K562 (cell line): ENCODE measurements around the gene UPK2. TPM values are rescaled to one million over a fixed set of nuclear protein-coding genes. Genes with fewer than 3 reads are reported as not detected.

Experiments used
- ATAC-seq: fragments of 200-7000 bp; cut with Tn5 transposase; 3 replicates; pipeline ENCODE4 v1.9.1; 2020; ENCODE audit warnings: moderate library complexity
- BruUV-seq: library from RNA; stranded (reverse); fragments of 400-500 nt; replicated peaks from 2 replicates; lab custom pipeline; 2021; lab: Mats Ljungman, UMichigan
- CTCF ChIA-PET: fragments of 300-600 bp; formaldehyde crosslinking; extraction: SDS; loops from one replicate; lab custom pipeline; 2021; ENCODE audit warnings: low intra/inter-chr PET ratio; lab: Yijun Ruan, JAX
- POLR2A ChIA-PET: fragments of 300-600, 350-650 bp; sonication (Branson Sonifier 250); formaldehyde crosslinking; extraction: SDS; loops from one replicate; lab custom pipeline; 2021; ENCODE audit warnings: antibody characterized with exemption, inconsistent platforms; lab: Yijun Ruan, JAX
- DNase-seq, 4 experiments: peaks; one replicate each; pipeline versions ENCODE4 v3.0.0 to v3.0.0-alpha.2; 2011 to 2018; ENCODE audit warnings: low spot score in 3 of 4, mixed read lengths in 3 of 4; ENCODE audit errors: extremely low read depth in 1 of 4
- FAIRE-seq: peaks from 2 replicates; lab custom pipeline; 2011; peaks lifted over from hg19 to GRCh38; lab: Jason Lieb, UNC
- H2AFZ ChIP-seq: 2 replicates; pipeline ENCODE4 v1.6.0; 2011; ENCODE audit warnings: low read depth, low read length, control low read depth, inconsistent platforms
- H3K27ac ChIP-seq: fragments of 200-600 bp; 3 replicates; pipeline ENCODE4 v1.8.0; 2011; ENCODE audit warnings: low read depth, mild to moderate bottlenecking, control low read depth, inconsistent platforms, low read length, moderate library complexity, mixed read lengths; ENCODE audit errors: extremely low read depth
- H3K27me3 ChIP-seq, 2 experiments: fragments of 300-600 bp in 1 of 2; 2 replicates in 1 of 2; 3 replicates in 1 of 2; pipeline versions ENCODE4 v1.6.0 to v1.8.0; 2011; ENCODE audit warnings: inconsistent platforms in 2 of 2, low read length in 2 of 2, mild to moderate bottlenecking in 1 of 2, mixed read lengths in 1 of 2, moderate library complexity in 1 of 2; ENCODE audit not compliant: control insufficient read depth in 2 of 2, insufficient read depth in 2 of 2
- H3K36me3 ChIP-seq: fragments of 300-600 bp; 3 replicates; pipeline ENCODE4 v1.8.0; 2011; ENCODE audit warnings: mild to moderate bottlenecking, low read length, inconsistent platforms; ENCODE audit not compliant: control insufficient read depth, insufficient read depth
- H3K4me1 ChIP-seq, 2 experiments: fragments of 200-600 bp in 1 of 2; replicated peaks in 1 of 2; 2 replicates in 1 of 2; 3 replicates in 1 of 2; pipeline versions ENCODE4 v1.5.1 to v1.8.0; 2011; ENCODE audit warnings: inconsistent platforms in 2 of 2, low read length in 2 of 2, mild to moderate bottlenecking in 1 of 2, mixed read lengths in 1 of 2, moderate library complexity in 1 of 2; ENCODE audit not compliant: control insufficient read depth in 2 of 2, insufficient read depth in 2 of 2
- H3K4me2 ChIP-seq: 2 replicates; pipeline ENCODE4 v1.6.1; 2011; ENCODE audit warnings: low read length, control low read depth, inconsistent platforms, mixed read lengths; ENCODE audit not compliant: insufficient read depth
- H3K4me3 ChIP-seq: fragments of 200-600 bp; sonication (generic), shearing (Covaris generic); 2 replicates; pipeline ENCODE4 v1.5.1; 2016; ENCODE audit warnings: control low read depth, inconsistent platforms
- H3K79me2 ChIP-seq: fragments of 200-600 bp; 3 replicates; pipeline ENCODE4 v1.8.0; 2011; ENCODE audit warnings: low read length, inconsistent platforms; ENCODE audit not compliant: control insufficient read depth, insufficient read depth
- H3K9ac ChIP-seq, 2 experiments: 2 replicates each; pipeline versions ENCODE4 v1.6.0 to v1.6.1; 2011; ENCODE audit warnings: low read depth in 2 of 2, low read length in 2 of 2, control low read depth in 1 of 2, inconsistent platforms in 1 of 2, mild to moderate bottlenecking in 1 of 2, mixed read lengths in 1 of 2; ENCODE audit not compliant: insufficient read depth in 1 of 2
- H3K9me1 ChIP-seq: one replicate; pipeline ENCODE4 v1.6.0; 2011; ENCODE audit warnings: inconsistent platforms, mild to moderate bottlenecking, low read length, moderate library complexity; ENCODE audit not compliant: control insufficient read depth, insufficient read depth
- H3K9me3 ChIP-seq: replicated peaks from 2 replicates; pipeline ENCODE4 v1.5.1; 2011; ENCODE audit warnings: low read depth, low read length, inconsistent platforms; ENCODE audit not compliant: control insufficient read depth, insufficient read depth
- H4K20me1 ChIP-seq: replicated peaks from 2 replicates; pipeline ENCODE4 v1.6.1; 2011; ENCODE audit warnings: low read length, inconsistent platforms, mixed read lengths; ENCODE audit not compliant: control insufficient read depth, insufficient read depth
- ATF3 ChIP-seq, 2 experiments: fragments of 450-650 bp in 1 of 2; sonication (generic) in 1 of 2; formaldehyde crosslinking in 1 of 2; IDR thresholded peaks in 1 of 2; conservative IDR thresholded peaks in 1 of 2; 2 replicates each; pipeline versions ENCODE4 v1.6.1 to v1.8.1; 2016 to 2023; ENCODE audit warnings: mild to moderate bottlenecking in 2 of 2, moderate library complexity in 2 of 2, inconsistent platforms in 1 of 2, missing genetic modification reagents in 1 of 2
- BRF2 ChIP-seq: IDR thresholded peaks from 3 replicates; pipeline ENCODE4 v1.6.1; 2011; ENCODE audit warnings: borderline replicate concordance, mild to moderate bottlenecking; ENCODE audit not compliant: insufficient read length, insufficient read depth
- CEBPG ChIP-seq, 3 experiments: fragments of 200-800 bp in 1 of 3; sonication (Bioruptor generic) in 1 of 3; sonication (generic) in 1 of 3; formaldehyde crosslinking in 1 of 3; IDR thresholded peaks in 2 of 3; conservative IDR thresholded peaks in 1 of 3; 2 replicates each; pipeline versions ENCODE4 v1.6.1 to v1.8.0; 2016 to 2022; ENCODE audit warnings: missing compliant biosample characterization in 2 of 3, missing genetic modification characterization in 2 of 3, mild to moderate bottlenecking in 1 of 3, missing genetic modification reagents in 1 of 3
- HDAC2 ChIP-seq: fragments of 450-650 bp; IDR thresholded peaks from 2 replicates; pipeline ENCODE4 v1.6.1; 2016; ENCODE audit warnings: mild to moderate bottlenecking
- MXD1 ChIP-seq: fragments of 250-450 bp; sonication (Bioruptor Pico); IDR thresholded peaks from 2 replicates; pipeline ENCODE4 v1.8.0; 2021; ENCODE audit warnings: borderline replicate concordance, mild to moderate bottlenecking, moderate library complexity; ENCODE audit not compliant: poor library complexity, severe bottlenecking
- NR2C2 ChIP-seq, 2 experiments: fragments of 200-800 bp in 1 of 2; sonication (Bioruptor generic) in 1 of 2; sonication (generic) in 1 of 2; formaldehyde crosslinking in 1 of 2; IDR thresholded peaks; 2 replicates each; pipeline versions ENCODE4 v1.6.1 to v1.8.0; 2016 to 2022; ENCODE audit warnings: mild to moderate bottlenecking in 1 of 2, missing compliant biosample characterization in 1 of 2, missing genetic modification characterization in 1 of 2, missing genetic modification reagents in 1 of 2
- RAD51 ChIP-seq: fragments of 450-650 bp; IDR thresholded peaks from 2 replicates; pipeline ENCODE4 v1.7.1; 2016; ENCODE audit warnings: low read depth, mild to moderate bottlenecking, borderline replicate concordance
- SPI1 ChIP-seq: IDR thresholded peaks from 2 replicates; pipeline ENCODE4 v1.6.1; 2011; ENCODE audit warnings: low read depth, low read length, control low read depth, borderline replicate concordance
- SREBF1 ChIP-seq: fragments of 150-350 bp; IDR thresholded peaks from 2 replicates; pipeline ENCODE4 v1.6.1; 2014; ENCODE audit warnings: antibody characterized with exemption, low read depth, low read length, borderline replicate concordance
- ZEB2 ChIP-seq: fragments of 450-650 bp; IDR thresholded peaks from 2 replicates; pipeline ENCODE4 v1.6.1; 2016
- ZNF592 ChIP-seq: fragments of 450-650 bp; IDR thresholded peaks from 2 replicates; pipeline ENCODE4 v1.6.1; 2017; ENCODE audit warnings: antibody characterized with exemption, mild to moderate bottlenecking
- ZNF644 ChIP-seq: fragments of 200-800 bp; sonication (Bioruptor generic); IDR thresholded peaks from 2 replicates; pipeline ENCODE4 v1.6.1; 2016; ENCODE audit warnings: low read depth, missing genetic modification characterization, missing compliant biosample characterization
- WGBS: fragments of 100-300 bp; shearing (Covaris generic); methylation state at CpG from one replicate; pipeline ENCODE4 v1.1.6; 2016; ENCODE audit warnings: low coverage, mixed read lengths; ENCODE audit not compliant: insufficient coverage; ENCODE audit errors: missing lambda C conversion rate; 5-methylcytosine and 5-hydroxymethylcytosine counted together
- in situ Hi-C: fragments of 300-500 bp; cut with MboI; formaldehyde crosslinking; loops from 4 replicates; pipeline ENCODE4 v1.15.0; 2018; ENCODE audit warnings: inconsistent platforms, mixed read lengths
- intact Hi-C: fragments of 100-400 bp; cut with micrococcal nuclease; formaldehyde crosslinking; loops from 2 replicates; pipeline ENCODE4 v1.14.2; 2022
- polyA plus RNA-seq, 8 experiments: library from polyadenylated mRNA; depleted of rRNA in 4 of 8; stranded (reverse) in 5 of 8; unstranded in 3 of 8; fragments of >200 nt; fragmentation: Nextera tagmentation in 2 of 8; fragmentation: Illumina TruSeq in 1 of 8; extraction: Ambion mirVana in 2 of 8; extraction: Trizol in 1 of 8; gene quantifications; 2 replicates each; pipeline versions ENCODE4 v1.2.1 to v1.2.3, GENCODE V29; 2011 to 2014; ENCODE audit warnings: inconsistent platforms in 1 of 8, missing spikeins in 1 of 8
- total RNA-seq, 7 experiments: library from RNA; depleted of rRNA in 6 of 7; stranded (reverse); fragments of >200 nt in 6 of 7; fragmentation: Illumina TruSeq in 2 of 7; extraction: Trizol in 2 of 7; gene quantifications; 2 replicates each; pipeline versions ENCODE4 v1.2.1 to v1.2.3, GENCODE V29; 2011 to 2021; ENCODE audit warnings: low replicate concordance in 1 of 7

Gene UPK2
- total and polyA plus RNA-seq, 9 of the 15 experiments (the other 6 are each of a cell fraction or from before 2014, with no cell fraction given): not detected

GRCh38 chr11:118917481-118918127 lies 38.5 kb upstream of the UPK2 start:
- Histone ChIP-seq H3K27me3 (no peaks in the 10 kb centered on the region), H3K36me3 (no peaks in the 10 kb centered on the region), H3K9ac (peak overlapping the region; percentile 62 to 91; a peak in 3 of 4 replicates), H3K4me3 (no peak overlapping the region), H3K4me2 (peak overlapping the region; percentile 75), H3K4me1 (peaks cover 73 to 84% of the 10 kb centered on the region in 2 experiments), H2AFZ (peak overlapping the region; percentile 90), H3K9me1 (peaks cover 2% of the 10 kb centered on the region), H3K9me3 (no peaks in the 10 kb centered on the region), H4K20me1 (no peaks in the 10 kb centered on the region), H3K79me2 (peaks cover 35% of the 10 kb centered on the region), H3K27ac (peak overlapping the region; percentile 87)
- CTCF ChIA-PET: no interaction called here
- FAIRE-seq (no peak), DNase-seq (no peak), ATAC-seq (no peak)
- no TSS peak for BruUV-seq
- in situ Hi-C loops (no loop called here), intact Hi-C loops (no loop called here)
- POLR2A ChIA-PET: interaction anchor here (0.5 to 0.6 kb wide), 2 partner anchors 18 to 170 kb away, joined by 3 to 4 read pairs; no protein-coding TSS in a partner anchor
- 53% methylated on average over 13 of the region's 13 CpGs for WGBS
- 0 out of 2 replicates have a peak, but pooled peaks have one; percentile 11 for TF ChIP-seq ATF3 (IDR thresholded peaks at IDR 0.05)
- TF ChIP-seq ATF3 (CRISPR knock-in tag; conservative IDR thresholded peaks at IDR 0.05): no peak
- peak; percentile 86; the same call in 1 of the 2 replicates for TF ChIP-seq NR2C2 (CRISPR knock-in tag; IDR thresholded peaks at IDR 0.05)
- peak; percentile 90 for TF ChIP-seq NR2C2 (tag; IDR thresholded peaks at IDR 0.05)
- TF ChIP-seq SPI1: 0 out of 2 replicates have a peak, but pooled peaks have one; percentile 15
- TF ChIP-seq ZEB2: peak; percentile 59; the same call in 1 of the 2 replicates
- TF ChIP-seq CEBPG (CRISPR knock-in tag; IDR thresholded peaks at IDR 0.05): no peak
- 0 out of 4 replicates have a peak, but pooled peaks of 1 of the 2 experiments have one; percentile 40 for TF ChIP-seq CEBPG (tag; conservative IDR thresholded peaks at IDR 0.05 in 1 of 2, IDR thresholded peaks at IDR 0.05 in 1 of 2)
- TF ChIP-seq ZNF592: peak; percentile 45; the same call in 1 of the 2 replicates
- TF ChIP-seq RAD51: no peak
- TF ChIP-seq ZNF644: 0 out of 2 replicates have a peak, but pooled peaks have one; percentile 39
- no peak for TF ChIP-seq SREBF1
- no peak for TF ChIP-seq HDAC2
- TF ChIP-seq BRF2: no peak
- TF ChIP-seq MXD1: no peak
